Measurements from ENCODE around the gene ABCC1.

ABCC1 gene

DNA sequence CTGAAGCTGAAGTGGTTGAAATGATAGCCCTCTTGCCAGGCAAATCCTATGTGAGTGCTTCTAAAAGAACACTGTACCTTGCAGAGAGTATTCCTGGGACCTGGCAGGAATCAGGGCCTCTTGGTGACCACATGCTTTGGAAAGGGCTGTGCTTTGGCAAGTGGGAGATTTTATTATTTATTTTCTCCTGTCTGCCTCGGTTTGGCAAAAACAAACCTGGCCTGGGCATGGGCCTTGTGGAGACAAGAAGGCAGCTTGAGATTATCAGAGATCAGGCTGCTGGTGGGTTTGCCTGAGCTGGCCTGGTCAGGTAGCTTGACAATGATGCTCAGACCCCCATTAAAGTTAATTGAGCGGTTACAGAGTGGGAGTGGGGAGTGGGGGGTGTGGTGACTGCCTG lies 24.6 kb downstream of the ABCC1 start:
- TF ChIP-seq EZH2phosphoT487 (IDR thresholded peaks at IDR 0.05; ENCODE audit: borderline replicate concordance, low read length), result no peak
- TF ChIP-seq, protein P1, sequence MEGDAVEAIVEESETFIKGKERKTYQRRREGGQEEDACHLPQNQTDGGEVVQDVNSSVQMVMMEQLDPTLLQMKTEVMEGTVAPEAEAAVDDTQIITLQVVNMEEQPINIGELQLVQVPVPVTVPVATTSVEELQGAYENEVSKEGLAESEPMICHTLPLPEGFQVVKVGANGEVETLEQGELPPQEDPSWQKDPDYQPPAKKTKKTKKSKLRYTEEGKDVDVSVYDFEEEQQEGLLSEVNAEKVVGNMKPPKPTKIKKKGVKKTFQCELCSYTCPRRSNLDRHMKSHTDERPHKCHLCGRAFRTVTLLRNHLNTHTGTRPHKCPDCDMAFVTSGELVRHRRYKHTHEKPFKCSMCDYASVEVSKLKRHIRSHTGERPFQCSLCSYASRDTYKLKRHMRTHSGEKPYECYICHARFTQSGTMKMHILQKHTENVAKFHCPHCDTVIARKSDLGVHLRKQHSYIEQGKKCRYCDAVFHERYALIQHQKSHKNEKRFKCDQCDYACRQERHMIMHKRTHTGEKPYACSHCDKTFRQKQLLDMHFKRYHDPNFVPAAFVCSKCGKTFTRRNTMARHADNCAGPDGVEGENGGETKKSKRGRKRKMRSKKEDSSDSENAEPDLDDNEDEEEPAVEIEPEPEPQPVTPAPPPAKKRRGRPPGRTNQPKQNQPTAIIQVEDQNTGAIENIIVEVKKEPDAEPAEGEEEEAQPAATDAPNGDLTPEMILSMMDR (IDR thresholded peaks at IDR 0.05; ENCODE audit: low read depth, low read length, poor library complexity, severe bottlenecking), result no peak

DNA sequence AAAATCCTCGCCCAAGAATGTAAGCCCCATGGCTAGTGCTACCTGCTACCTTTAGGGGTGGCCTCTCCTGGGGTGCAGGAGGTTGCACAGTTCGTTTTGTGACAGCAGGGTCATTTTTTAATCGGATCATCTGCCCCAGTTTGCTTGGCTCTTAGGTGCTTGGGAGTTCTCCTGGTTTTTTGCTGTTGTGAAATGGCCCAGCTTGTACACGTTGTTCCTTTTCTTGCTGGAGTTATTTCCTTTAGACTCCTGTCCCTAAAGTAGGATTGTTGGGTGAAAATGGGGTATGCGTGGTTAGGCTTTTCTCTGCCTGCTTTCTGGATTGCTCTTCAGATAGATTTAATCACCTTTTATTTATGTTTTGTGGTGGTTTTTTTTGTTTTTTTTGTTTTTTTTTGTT lies 25.8 kb downstream of the ABCC1 start:
- H4K20me1 ChIP-seq (ENCODE audit: control insufficient read depth, insufficient read depth, low read depth, low read length), result no peaks in the 10 kb centered on the region
- peaks cover 26% of the 10 kb centered on the region for H3K9me3 ChIP-seq (ENCODE audit: control insufficient read depth, insufficient read depth, low read length)
- no peak overlapping the region for H3K4me3 ChIP-seq (ENCODE audit: low read length)

More for the DNA sequence above, 24.6 kb downstream of the ABCC1 start:
- Histone ChIP-seq H3K4me3 (ENCODE audit: low read length) (no peak overlapping the region), H3K4me2 (ENCODE audit: low read length) (no peak overlapping the region), H3K9me3 (ENCODE audit: control insufficient read depth, insufficient read depth, low read length) (peaks cover 23% of the 10 kb centered on the region), H3K27me3 (ENCODE audit: control insufficient read depth, low read length) (no peaks in the 10 kb centered on the region), H3K9me2 (replicated peaks; ENCODE audit: control insufficient read depth, low read length) (no peaks in the 10 kb centered on the region), H3F3A (ENCODE audit: control insufficient read depth, insufficient read depth) (no peaks in the 10 kb centered on the region), H3K4me1 (ENCODE audit: control insufficient read depth, low read length) (no peaks in the 10 kb centered on the region), H4K20me1 (ENCODE audit: control insufficient read depth, insufficient read depth, low read depth, low read length) (no peaks in the 10 kb centered on the region), H3K79me2 (ENCODE audit: control insufficient read depth, low read length) (peaks cover 95% of the 10 kb centered on the region), H3K27ac (ENCODE audit: low read depth, low read length) (no peak overlapping the region), H3K36me3 (ENCODE audit: control insufficient read depth, low read length) (peaks cover 58% of the 10 kb centered on the region)

DNA sequence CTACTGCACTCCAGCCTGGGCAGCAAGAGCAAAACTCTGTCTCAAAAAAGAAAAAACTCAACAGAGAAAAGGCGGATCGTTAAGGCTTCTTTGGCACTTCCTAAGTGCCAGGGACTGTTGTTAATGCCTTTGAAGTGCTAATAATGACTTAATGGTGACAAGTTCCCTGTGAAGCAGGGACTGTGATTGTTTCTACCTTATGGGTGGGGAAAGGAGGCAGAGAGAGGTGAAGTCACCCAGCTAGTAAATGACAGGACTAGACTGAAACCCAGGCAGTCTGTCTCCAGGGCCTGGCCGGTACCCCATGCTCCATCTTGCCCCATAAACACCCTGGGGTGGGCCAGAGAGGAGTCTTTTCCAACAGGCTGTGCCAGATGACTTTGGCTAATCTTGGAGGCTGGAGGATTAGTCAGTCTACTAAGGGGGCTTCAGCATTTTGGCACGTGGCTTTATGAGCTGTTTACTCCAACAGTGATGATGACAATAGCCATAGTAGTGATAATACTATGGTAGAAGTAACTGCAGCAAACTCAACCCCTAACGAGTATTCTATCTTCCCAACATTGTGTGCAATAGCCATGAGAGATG lies 26.9 kb downstream of the ABCC1 start:
- Histone ChIP-seq H3K27me3 (ENCODE audit: control insufficient read depth, low read length) (no peaks in the 10 kb centered on the region), H4K20me1 (ENCODE audit: control insufficient read depth, insufficient read depth, low read depth, low read length) (no peaks in the 10 kb centered on the region), H3F3A (ENCODE audit: control insufficient read depth, insufficient read depth) (no peaks in the 10 kb centered on the region), H3K4me1 (ENCODE audit: control insufficient read depth, low read length) (no peaks in the 10 kb centered on the region), H3K4me2 (ENCODE audit: low read length) (no peak overlapping the region), H3K4me3 (ENCODE audit: low read length) (no peak overlapping the region), H3K36me3 (ENCODE audit: control insufficient read depth, low read length) (peaks cover 58% of the 10 kb centered on the region), H3K79me2 (ENCODE audit: control insufficient read depth, low read length) (peaks cover 91% of the 10 kb centered on the region), H3K9me2 (replicated peaks; ENCODE audit: control insufficient read depth, low read length) (no peaks in the 10 kb centered on the region), H3K27ac (ENCODE audit: low read depth, low read length) (no peak overlapping the region), H3K9me3 (ENCODE audit: control insufficient read depth, insufficient read depth, low read length) (peaks cover 32% of the 10 kb centered on the region)
- TF ChIP-seq, protein P1 (IDR thresholded peaks at IDR 0.05; ENCODE audit: low read depth, low read length, poor library complexity, severe bottlenecking), result no peak
- no peak for TF ChIP-seq EZH2phosphoT487 (IDR thresholded peaks at IDR 0.05; ENCODE audit: borderline replicate concordance, low read length)

More for the DNA sequence above, 25.8 kb downstream of the ABCC1 start:
- H3F3A ChIP-seq (ENCODE audit: control insufficient read depth, insufficient read depth), result no peaks in the 10 kb centered on the region
- H3K27ac ChIP-seq (ENCODE audit: low read depth, low read length), result no peak overlapping the region
- no peaks in the 10 kb centered on the region for H3K27me3 ChIP-seq (ENCODE audit: control insufficient read depth, low read length)
- H3K9me2 ChIP-seq (replicated peaks; ENCODE audit: control insufficient read depth, low read length), result no peaks in the 10 kb centered on the region
- TF ChIP-seq, protein P1 (IDR thresholded peaks at IDR 0.05; ENCODE audit: low read depth, low read length, poor library complexity, severe bottlenecking), result no peak
- TF ChIP-seq EZH2phosphoT487 (IDR thresholded peaks at IDR 0.05; ENCODE audit: borderline replicate concordance, low read length), result no peak
- no peaks in the 10 kb centered on the region for H3K4me1 ChIP-seq (ENCODE audit: control insufficient read depth, low read length)
- no peak overlapping the region for H3K4me2 ChIP-seq (ENCODE audit: low read length)
- peaks cover 94% of the 10 kb centered on the region for H3K79me2 ChIP-seq (ENCODE audit: control insufficient read depth, low read length)
- H3K36me3 ChIP-seq (ENCODE audit: control insufficient read depth, low read length), result peaks cover 57% of the 10 kb centered on the region

All from DOHH2 (cell line).